ENCODE data around the gene MN1. TPM values are rescaled to one million over a fixed set of nuclear protein-coding genes. Genes with fewer than 3 reads are reported as not detected.

The MN1 gene
- total RNA-seq, 2 experiments from 2014 or later, result 0.28 to 0.30 TPM

DNA sequence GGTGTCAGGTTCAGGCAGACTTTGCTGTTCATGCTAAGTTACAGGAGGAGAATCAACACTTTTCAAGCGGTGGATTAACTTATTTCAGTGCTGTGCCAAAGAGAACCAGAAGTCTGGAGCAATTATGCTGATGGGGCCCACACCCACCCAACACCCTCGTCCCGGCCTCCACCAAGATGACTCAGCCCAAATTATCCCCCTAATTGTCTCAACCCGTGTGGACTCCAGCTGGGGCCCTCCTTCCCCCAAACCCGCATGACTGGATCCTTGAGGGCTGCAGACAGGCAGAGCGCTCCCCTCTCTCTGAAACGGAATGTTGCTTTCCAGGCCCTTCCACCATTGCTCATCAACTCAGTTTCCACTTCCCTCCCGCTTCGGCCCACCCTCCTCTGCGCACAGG is 34.6 kb upstream of the MN1 start:
- ATAC-seq (ENCODE audit: low read depth), result no peak
- POLR2A ChIA-PET, result no interaction called here
- peaks cover 3% of the 10 kb centered on the region for H3K9me3 Mint-ChIP-seq
- no peak overlapping the region for H3K27ac Mint-ChIP-seq
- no peak for DNase-seq
- peaks cover 13% of the 10 kb centered on the region for H3K36me3 Mint-ChIP-seq
- H3K27me3 Mint-ChIP-seq, result no peaks in the 10 kb centered on the region
- H3K4me1 Mint-ChIP-seq, result peaks cover 17% of the 10 kb centered on the region
- no peak overlapping the region for H3K4me3 Mint-ChIP-seq

DNA sequence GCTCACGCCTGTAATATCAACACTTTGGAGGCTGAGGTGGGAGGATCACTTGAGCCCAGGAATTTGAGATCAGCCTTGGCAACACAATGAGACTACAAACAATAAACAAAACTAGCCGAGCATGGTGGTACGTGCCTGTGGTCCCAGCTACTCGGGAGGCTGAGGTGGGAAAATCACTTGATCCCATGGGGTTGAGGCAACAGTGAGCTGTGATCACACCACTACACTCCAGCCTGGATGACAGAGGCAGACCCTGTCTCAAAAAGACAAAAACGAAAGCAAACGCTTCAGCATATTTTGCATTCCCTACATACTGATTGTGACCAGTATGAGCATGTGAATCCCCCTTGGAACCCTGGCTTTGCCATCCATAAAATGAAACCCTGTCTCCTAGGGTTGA is 33.9 kb upstream of the MN1 start:
- ATAC-seq (ENCODE audit: low read depth) (no peak), DNase-seq (no peak)
- POLR2A ChIA-PET, result no interaction called here
- no peak overlapping the region for H3K4me3 Mint-ChIP-seq
- no peak overlapping the region for H3K27ac Mint-ChIP-seq
- H3K36me3 Mint-ChIP-seq, result peaks cover 12% of the 10 kb centered on the region
- H3K4me1 Mint-ChIP-seq, result peaks cover 21% of the 10 kb centered on the region
- peaks cover 3% of the 10 kb centered on the region for H3K9me3 Mint-ChIP-seq
- H3K27me3 Mint-ChIP-seq, result no peaks in the 10 kb centered on the region

DNA sequence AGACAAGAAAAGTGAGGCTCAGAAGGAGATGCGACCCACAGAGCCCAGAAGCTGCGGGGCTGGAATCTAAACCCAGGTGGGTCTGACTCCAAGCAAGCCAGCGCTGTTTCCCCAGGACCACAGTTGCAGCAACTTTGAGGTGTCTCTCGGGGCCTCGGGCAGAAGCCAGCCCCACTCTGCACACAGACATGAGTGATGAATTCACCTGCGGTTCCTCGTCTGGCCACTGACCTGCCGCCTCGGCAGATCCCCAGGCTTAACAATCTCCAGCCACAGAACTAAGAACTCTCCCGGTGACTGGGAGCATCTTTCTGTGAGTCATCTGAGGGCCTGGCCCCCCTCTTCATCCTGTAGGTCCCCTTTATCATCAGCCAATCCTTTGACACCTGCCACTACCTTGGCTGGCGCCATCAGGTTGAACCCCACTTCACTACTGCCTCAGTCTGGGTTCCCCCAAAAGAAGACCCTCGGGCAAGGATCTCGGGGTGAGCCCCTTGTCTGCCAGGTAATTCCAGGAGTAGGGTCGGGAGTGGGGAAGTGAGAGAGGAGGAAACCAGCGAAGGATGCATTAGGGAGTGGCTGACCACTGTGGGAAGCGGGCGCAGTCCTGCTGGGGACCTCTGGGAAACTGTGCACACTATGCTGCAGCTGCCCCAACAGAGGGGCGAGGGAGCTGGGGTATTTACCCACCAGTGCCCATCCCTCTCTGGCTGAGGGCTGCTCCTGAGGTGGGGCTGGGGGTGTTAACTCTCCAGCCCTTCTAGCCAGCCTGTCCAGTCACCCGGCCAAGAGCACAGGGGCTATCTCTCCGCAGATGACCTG is 33.0 kb upstream of the MN1 start:
- Mint-ChIP-seq H3K4me1 (peaks cover 19% of the 10 kb centered on the region), H3K27me3 (no peaks in the 10 kb centered on the region), H3K36me3 (peaks cover 10% of the 10 kb centered on the region), H3K4me3 (no peak overlapping the region), H3K27ac (no peak overlapping the region), H3K9me3 (peaks cover 3% of the 10 kb centered on the region)
- no peak for ATAC-seq (ENCODE audit: low read depth)
- no peak for DNase-seq
- POLR2A ChIA-PET, result no interaction called here

DNA sequence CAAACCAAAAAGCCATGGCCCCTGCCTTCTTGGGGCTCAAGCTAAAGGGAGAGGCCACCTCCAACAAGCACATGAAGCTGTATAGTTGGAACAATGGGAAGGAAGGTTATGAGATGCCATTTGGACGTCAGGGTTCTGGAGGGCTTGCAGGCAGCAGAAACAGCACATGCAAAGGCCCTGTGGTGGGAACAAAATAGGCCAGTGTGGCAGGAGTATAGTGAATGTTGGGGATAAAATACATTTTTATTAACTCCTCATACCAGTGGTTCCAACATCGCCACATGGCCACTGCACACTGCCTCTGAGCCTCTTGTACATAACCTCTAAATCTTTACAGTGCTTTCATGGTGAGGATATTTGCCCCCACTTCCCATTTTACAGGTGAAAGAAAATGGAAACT is 32.2 kb upstream of the MN1 start:
- POLR2A ChIA-PET, result no interaction called here
- H3K27ac Mint-ChIP-seq, result peak overlapping the region; percentile 46
- peaks cover 19% of the 10 kb centered on the region for H3K4me1 Mint-ChIP-seq
- H3K27me3 Mint-ChIP-seq, result no peaks in the 10 kb centered on the region
- ATAC-seq (ENCODE audit: low read depth), result no peak
- peaks cover 9% of the 10 kb centered on the region for H3K36me3 Mint-ChIP-seq
- H3K4me3 Mint-ChIP-seq, result no peak overlapping the region
- peaks cover 3% of the 10 kb centered on the region for H3K9me3 Mint-ChIP-seq
- DNase-seq, result no peak

DNA sequence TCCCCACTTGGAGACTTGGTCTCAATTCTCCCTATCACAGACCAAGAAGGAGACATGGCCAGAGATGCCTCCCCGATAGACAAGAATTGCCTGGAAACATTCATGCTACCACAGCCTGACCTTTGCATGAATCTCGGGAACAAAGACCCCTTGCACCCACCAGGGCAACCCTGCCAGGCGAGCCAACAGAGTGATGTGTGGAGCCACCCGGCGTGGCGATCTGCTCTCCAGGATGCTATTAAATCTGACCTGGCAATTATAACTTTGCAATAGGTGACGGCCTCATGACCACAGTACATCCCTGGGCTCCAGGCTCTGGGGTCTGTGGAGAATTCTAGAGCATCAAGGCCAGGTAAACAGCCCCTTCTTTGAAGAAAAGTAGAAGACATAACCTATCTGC is 31.1 kb upstream of the MN1 start:
- no peaks in the 10 kb centered on the region for H3K27me3 Mint-ChIP-seq
- ATAC-seq (ENCODE audit: low read depth), result no peak
- H3K27ac Mint-ChIP-seq, result peak overlapping the region; percentile 86
- peak overlapping the region; percentile 73 for H3K4me3 Mint-ChIP-seq
- peaks cover 19% of the 10 kb centered on the region for H3K4me1 Mint-ChIP-seq
- no peak for DNase-seq
- H3K9me3 Mint-ChIP-seq, result peaks cover 2% of the 10 kb centered on the region
- POLR2A ChIA-PET, result no interaction called here
- peaks cover 6% of the 10 kb centered on the region for H3K36me3 Mint-ChIP-seq

DNA sequence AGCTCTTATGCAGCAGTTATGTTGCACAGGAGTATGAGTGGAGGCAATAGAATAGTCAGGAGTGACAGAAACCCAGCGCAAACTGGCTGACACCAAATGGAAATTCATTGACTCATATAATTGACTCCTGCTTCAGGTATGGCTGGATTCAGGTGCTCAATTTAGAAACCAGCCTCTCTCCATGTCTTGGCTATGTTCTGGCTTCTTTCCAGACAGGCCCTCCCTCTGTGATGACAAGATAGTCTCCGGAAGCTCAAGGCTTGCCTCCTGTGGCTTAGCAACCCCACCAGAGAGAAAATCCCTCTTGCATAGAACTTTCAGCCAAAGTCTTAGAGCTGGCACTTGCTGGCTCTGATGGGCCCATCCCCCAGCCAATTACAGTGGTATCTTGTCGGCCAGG is 28.1 kb upstream of the MN1 start:
- H3K4me1 Mint-ChIP-seq, result peaks cover 19% of the 10 kb centered on the region
- POLR2A ChIA-PET, result interaction anchor here (0.7 kb wide), 1 partner anchor 28 kb away, joined by 3 read pairs; no protein-coding TSS in a partner anchor
- ATAC-seq (ENCODE audit: low read depth) (no peak), DNase-seq (no peak)
- no peaks in the 10 kb centered on the region for H3K9me3 Mint-ChIP-seq
- H3K36me3 Mint-ChIP-seq, result no peaks in the 10 kb centered on the region
- H3K27me3 Mint-ChIP-seq, result no peaks in the 10 kb centered on the region
- no peak overlapping the region for H3K27ac Mint-ChIP-seq
- no peak overlapping the region for H3K4me3 Mint-ChIP-seq

DNA sequence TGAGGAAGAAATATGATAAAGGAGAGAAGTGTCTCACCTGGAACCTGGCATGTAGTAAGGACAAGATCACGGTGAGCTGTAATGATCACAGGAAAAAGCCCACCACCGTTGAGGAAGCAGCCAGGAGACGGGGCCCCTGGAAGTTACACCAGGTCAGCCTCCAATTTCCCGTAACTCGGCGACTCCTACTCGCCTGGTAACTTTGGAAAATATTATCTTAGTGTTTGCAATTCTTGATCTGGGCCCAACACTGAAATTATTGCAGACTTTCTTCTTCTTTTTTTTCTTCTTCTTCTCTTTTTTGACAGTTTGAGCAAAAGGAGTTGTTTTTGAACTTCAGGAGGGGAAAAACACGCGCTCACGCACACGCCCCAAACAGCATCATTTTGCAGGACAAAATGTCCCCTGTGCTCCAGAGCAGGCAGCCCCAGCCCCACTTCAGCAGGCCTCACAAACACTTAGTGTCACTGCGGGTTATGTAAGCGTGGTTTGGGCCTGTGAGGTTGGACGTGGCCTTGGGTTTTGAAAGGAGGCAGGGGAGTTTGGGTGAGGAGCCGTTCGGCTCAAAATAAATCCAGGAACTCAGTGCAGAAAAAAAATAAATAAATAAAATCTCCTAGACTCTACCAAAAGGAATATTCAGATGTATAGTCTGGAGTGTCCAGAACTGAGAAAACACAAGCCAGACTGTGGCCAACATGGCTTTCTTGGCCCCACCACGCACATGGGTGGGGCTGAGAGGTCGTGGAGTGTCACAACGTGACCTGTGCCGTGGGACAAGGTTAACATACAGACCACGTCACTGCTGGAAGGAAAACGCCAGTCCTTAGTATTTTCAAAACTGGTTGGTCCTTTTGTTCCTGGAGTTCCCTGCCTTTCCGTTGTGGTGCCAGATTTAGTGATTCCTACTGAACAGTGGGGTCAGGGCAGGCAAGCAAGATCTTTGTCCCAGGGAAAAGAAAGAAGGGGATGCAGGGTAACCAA is 26.3 kb upstream of the MN1 start:
- POLR2A ChIA-PET, result no interaction called here

DNA sequence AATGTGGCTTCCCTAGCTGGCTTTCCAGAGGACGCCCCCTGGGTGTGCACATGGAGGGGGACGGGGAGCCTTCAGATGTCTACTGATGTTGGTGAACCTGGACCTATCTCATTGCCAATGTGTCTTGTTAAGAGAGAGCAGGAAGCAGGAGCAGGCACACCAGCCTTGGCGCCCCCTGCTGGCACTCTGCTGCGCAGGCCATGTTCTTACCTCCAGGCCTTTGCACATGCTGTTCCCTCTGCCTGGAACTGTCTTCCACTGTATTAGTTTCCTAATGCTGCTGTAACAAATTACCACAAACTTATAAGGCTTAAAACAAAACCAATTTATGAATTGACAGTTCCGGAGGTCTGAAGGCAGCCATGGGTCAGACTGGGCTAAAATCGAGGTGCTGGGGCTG is 23.6 kb upstream of the MN1 start:
- DNase-seq (peak; percentile 51), ATAC-seq (ENCODE audit: low read depth) (no peak)
- Mint-ChIP-seq H3K4me1 (no peaks in the 10 kb centered on the region), H3K9me3 (no peaks in the 10 kb centered on the region), H3K27me3 (no peaks in the 10 kb centered on the region), H3K36me3 (no peaks in the 10 kb centered on the region), H3K4me3 (no peak overlapping the region), H3K27ac (no peak overlapping the region)
- POLR2A ChIA-PET, result no interaction called here

More for the DNA sequence above, 26.3 kb upstream of the MN1 start:
- Mint-ChIP-seq H3K4me3 (no peak overlapping the region), H3K27me3 (no peaks in the 10 kb centered on the region), H3K36me3 (no peaks in the 10 kb centered on the region), H3K4me1 (peaks cover 19% of the 10 kb centered on the region), H3K27ac (no peak overlapping the region), H3K9me3 (no peaks in the 10 kb centered on the region)
- DNase-seq, result no peak
- no peak for ATAC-seq (ENCODE audit: low read depth)

DNA sequence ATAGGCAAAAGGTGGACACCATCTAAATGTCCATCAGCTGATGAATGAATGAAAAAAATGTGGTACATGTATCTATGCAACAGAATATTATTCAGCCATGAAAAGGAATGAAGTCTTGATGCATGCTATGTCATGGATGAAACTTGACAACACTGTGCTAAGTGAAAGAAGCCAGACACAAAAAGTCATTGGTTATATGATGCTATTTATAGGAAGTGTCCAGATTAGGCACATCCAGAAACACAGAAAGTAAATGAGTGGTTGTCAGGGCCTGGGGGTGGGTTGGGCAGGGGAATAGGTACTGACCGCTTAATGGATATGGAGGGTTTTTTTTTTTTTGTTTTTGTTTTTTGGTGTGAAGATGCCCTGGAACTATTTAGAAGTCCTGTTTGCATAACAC is 21.7 kb upstream of the MN1 start:
- no peak overlapping the region for H3K27ac Mint-ChIP-seq
- H3K4me1 Mint-ChIP-seq, result no peaks in the 10 kb centered on the region

DNA sequence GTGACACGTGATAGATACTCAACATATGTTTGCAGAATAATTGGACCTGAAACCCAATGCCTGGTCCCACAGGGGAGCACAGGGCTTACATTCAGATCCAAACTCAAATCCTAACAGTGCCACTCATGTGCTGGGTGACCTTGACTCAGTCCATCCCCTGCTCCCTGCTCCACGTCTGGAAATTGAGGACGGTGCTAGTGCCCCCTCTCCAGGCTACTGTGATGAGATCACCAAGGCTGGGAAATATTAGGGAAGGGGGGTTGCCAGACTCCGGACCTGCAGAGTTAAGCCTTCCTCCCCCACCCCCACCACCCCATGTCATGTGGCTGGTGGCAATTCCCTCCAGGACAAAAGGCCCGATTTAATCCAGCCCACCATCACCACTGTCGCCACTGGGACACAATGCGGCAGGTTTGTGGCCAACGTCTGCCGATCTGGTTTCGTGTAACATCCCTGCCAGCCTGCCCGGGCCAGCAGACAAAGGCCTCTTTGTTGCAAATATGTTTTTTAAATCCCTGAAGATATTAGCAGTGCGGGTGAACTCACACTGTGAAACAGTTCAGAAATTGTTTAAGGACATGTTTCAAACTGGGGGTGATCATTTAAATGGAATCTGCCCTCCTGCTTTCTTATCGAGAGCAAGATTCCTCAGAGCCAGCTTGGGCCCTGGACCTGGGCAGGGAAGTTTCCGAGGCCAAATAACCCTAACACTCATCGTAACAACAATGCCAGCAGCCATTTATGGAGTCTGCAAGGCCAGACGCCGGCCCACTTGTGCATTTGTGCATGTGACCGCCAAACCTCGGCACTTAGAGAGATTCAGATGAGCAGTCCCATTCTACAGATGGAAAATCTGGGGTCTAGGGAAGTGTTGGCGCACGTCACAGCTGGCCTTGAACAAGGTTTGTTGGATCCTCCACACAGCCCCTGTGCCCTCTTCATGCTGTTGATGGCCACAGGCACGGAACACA is 19.6 kb upstream of the MN1 start:
- Mint-ChIP-seq H3K27me3 (peaks cover 4% of the 10 kb centered on the region), H3K4me1 (no peaks in the 10 kb centered on the region), H3K9me3 (no peaks in the 10 kb centered on the region), H3K27ac (no peak overlapping the region), H3K36me3 (no peaks in the 10 kb centered on the region), H3K4me3 (no peak overlapping the region)
- no peak for DNase-seq
- POLR2A ChIA-PET, result no interaction called here
- ATAC-seq (ENCODE audit: low read depth), result no peak

More for the DNA sequence above, 21.7 kb upstream of the MN1 start:
- ATAC-seq (ENCODE audit: low read depth), result no peak
- no peak for DNase-seq
- no peaks in the 10 kb centered on the region for H3K27me3 Mint-ChIP-seq
- H3K36me3 Mint-ChIP-seq, result no peaks in the 10 kb centered on the region
- no peaks in the 10 kb centered on the region for H3K9me3 Mint-ChIP-seq
- H3K4me3 Mint-ChIP-seq, result no peak overlapping the region
- POLR2A ChIA-PET, result no interaction called here

DNA sequence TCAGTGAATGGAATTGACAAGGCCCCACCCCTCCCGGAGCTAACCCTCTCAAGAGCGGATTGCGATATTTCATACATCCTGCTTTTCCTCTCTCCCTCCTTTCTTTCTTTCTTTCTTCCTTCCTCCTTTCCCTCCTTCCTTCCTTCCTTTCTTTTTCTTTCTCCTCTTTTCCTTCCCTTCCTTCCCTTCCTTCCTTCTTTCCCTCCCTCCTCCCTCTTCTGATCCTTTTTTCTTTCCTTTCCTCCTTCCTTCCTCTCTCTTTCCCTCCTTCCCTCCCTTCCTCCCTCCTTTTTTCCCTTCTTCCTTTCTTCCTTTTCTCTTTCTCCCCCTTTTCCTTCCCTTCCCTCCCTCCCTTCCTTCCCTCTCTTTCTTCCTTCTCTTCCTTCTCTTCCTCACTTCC is 15.0 kb upstream of the MN1 start:
- H3K9me3 Mint-ChIP-seq, result no peaks in the 10 kb centered on the region
- H3K4me3 Mint-ChIP-seq, result no peak overlapping the region
- H3K27me3 Mint-ChIP-seq, result peaks cover 7% of the 10 kb centered on the region
- POLR2A ChIA-PET, result no interaction called here
- H3K4me1 Mint-ChIP-seq, result no peaks in the 10 kb centered on the region
- ATAC-seq (ENCODE audit: low read depth), result no peak
- H3K27ac Mint-ChIP-seq, result no peak overlapping the region
- DNase-seq, result no peak
- H3K36me3 Mint-ChIP-seq, result no peaks in the 10 kb centered on the region

DNA sequence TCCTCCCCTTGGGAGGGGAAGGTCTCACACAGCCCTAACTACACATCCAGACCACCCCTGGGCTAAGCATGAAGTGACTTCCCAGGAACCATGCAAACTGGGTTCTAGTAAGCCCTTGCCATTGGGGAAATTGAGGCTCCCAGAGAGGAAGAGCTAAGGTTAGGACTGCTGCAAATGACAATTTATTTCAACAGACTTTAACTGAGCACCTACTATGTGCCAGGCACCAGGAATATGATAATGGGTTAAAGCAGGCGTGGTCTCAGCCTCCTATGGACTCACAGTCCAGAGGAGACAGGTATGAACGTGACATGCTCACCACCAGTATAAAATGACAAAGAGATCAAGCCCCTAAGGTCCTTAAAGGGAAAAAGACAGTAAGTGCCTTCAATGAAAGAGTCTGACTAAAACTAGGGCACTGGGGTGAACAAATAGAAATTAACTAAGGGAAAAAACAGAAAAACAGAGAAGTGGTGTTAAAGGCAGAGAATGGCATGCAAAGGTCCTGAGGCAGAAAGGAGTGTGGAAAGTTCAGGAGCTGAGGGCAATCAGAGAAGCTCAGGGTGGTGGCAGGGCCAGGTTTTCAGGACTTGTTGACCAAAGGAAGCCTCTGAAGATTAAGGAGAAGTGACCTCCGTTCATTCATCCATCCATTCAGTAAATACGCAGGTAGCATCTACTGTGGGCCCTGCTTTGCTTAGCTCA is 14.4 kb upstream of the MN1 start:
- H3K27me3 Mint-ChIP-seq, result peaks cover 7% of the 10 kb centered on the region
- DNase-seq, result no peak
- POLR2A ChIA-PET, result no interaction called here
- no peak overlapping the region for H3K27ac Mint-ChIP-seq
- no peak overlapping the region for H3K4me3 Mint-ChIP-seq
- H3K9me3 Mint-ChIP-seq, result no peaks in the 10 kb centered on the region
- no peaks in the 10 kb centered on the region for H3K36me3 Mint-ChIP-seq
- no peak for ATAC-seq (ENCODE audit: low read depth)
- no peaks in the 10 kb centered on the region for H3K4me1 Mint-ChIP-seq
